ENCODE results near the gene LRFN5. TPM values are rescaled to one million over a fixed set of nuclear protein-coding genes. Genes with fewer than 3 reads are reported as not detected.

The LRFN5 gene
- total and polyA plus RNA-seq, 2 of the 8 experiments (the other 6 are each of a cell fraction or from before 2014, with no cell fraction given) = 0.85 to 4.7 TPM

DNA sequence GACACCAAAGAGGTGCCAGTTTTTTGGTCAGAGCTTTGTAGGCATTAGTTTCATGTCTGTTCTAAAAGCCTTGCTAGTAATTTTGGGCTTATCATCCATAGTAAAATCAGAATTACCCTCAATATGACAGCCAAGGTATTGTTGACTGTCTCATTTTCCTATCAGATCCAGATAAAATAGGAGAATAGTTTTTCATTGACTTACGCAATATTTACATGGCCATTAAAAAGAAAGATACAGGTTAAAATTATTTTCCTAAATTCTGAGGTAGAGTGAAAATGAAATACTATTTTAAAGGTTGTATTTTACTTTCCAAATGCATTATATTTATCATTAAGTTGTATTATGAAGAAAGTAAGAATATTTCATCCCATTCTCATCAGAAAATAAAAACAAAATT, 203.7 kb downstream of the LRFN5 start:
- POLR2A ChIA-PET (ENCODE audit: partially characterized antibody) = no interaction called here
- Histone ChIP-seq H3K27ac (ENCODE audit: low read depth, low read length) (no peak overlapping the region), H3K9me3 (ENCODE audit: insufficient read depth in 2 of 2, low read depth in 1 of 2, low read length in 1 of 2) (no peaks in the 10 kb centered on the region), H3K56ac (replicated peaks; ENCODE audit: insufficient read length, low read depth, low read length) (no peak overlapping the region), H3K27me3 (replicated peaks in 1 of 4; ENCODE audit: control insufficient read depth in 3 of 4, extremely low read depth in 1 of 4, insufficient read depth in 3 of 4, low read length in 3 of 4) (no peaks in the 10 kb centered on the region), H2BK12ac (ENCODE audit: low read depth, low read length) (no peak overlapping the region), H3K36me3 (ENCODE audit: control insufficient read depth in 2 of 4, insufficient read depth in 4 of 4, low read length in 3 of 4) (no peaks in the 10 kb centered on the region), H3K23ac (ENCODE audit: insufficient read length) (no peak overlapping the region), H2BK15ac (ENCODE audit: low read length) (no peak overlapping the region), H3K18ac (ENCODE audit: extremely low read depth, low read length) (no peak overlapping the region), H2BK5ac (ENCODE audit: low read depth, low read length) (no peak overlapping the region), H2AFZ (ENCODE audit: low read length) (no peak overlapping the region), H4K91ac (replicated peaks; ENCODE audit: insufficient read length, low read length) (no peak overlapping the region), H3K4ac (replicated peaks; ENCODE audit: insufficient read length, low read depth, low read length) (no peak overlapping the region), H3K9ac (replicated peaks in 1 of 4; ENCODE audit: extremely low read depth in 1 of 4, low read depth in 3 of 4, low read length in 3 of 4) (no peak overlapping the region), H2BK20ac (ENCODE audit: low read length) (no peak overlapping the region), H3K14ac (ENCODE audit: insufficient read length) (no peak overlapping the region), H3K23me2 (ENCODE audit: low read depth, low read length) (no peaks in the 10 kb centered on the region), H2AK5ac (ENCODE audit: low read depth, low read length) (no peak overlapping the region), H3K4me2 (ENCODE audit: insufficient read depth in 1 of 2, low read depth in 2 of 2, low read length in 2 of 2) (no peak overlapping the region), H3K79me2 (ENCODE audit: control insufficient read depth in 1 of 2, insufficient read depth in 2 of 2, low read length in 2 of 2) (no peaks in the 10 kb centered on the region), H2BK120ac (replicated peaks; ENCODE audit: low read depth, low read length) (no peak overlapping the region), H3K4me3 (ENCODE audit: extremely low read depth in 1 of 4, insufficient read depth in 2 of 4, low read depth in 3 of 4, low read length in 4 of 4) (no peak overlapping the region), H4K20me1 (replicated peaks in 1 of 2; ENCODE audit: control insufficient read depth in 1 of 2, insufficient read depth in 2 of 2, low read length in 2 of 2) (no peaks in the 10 kb centered on the region), H4K5ac (ENCODE audit: insufficient read length, low read depth, low read length) (no peak overlapping the region), H4K8ac (ENCODE audit: extremely low read depth, insufficient read depth, low read length) (no peak overlapping the region), H3K79me1 (ENCODE audit: low read depth, low read length) (no peaks in the 10 kb centered on the region), H3K4me1 (replicated peaks in 1 of 4; ENCODE audit: control insufficient read depth in 3 of 4, insufficient read depth in 4 of 4, low read length in 3 of 4) (no peaks in the 10 kb centered on the region)
- DNase-seq (ENCODE audit: low read depth in 1 of 2, low spot score in 2 of 2) = no peak
- FAIRE-seq = no peak
- TF ChIP-seq CEBPB (IDR thresholded peaks at IDR 0.05; ENCODE audit: low read depth, low read length) = peak; percentile 7; the same call in 1 of the 2 replicates
- no peak for TF ChIP-seq CTBP2 (IDR thresholded peaks at IDR 0.05; ENCODE audit: borderline replicate concordance, insufficient read depth, insufficient read length, low read length)
- no peak for TF ChIP-seq NRF1 (IDR thresholded peaks at IDR 0.05; ENCODE audit: low read depth, low read length)
- CTCF ChIA-PET (ENCODE audit: partially characterized antibody) = no interaction called here
- 92% methylated on average over 1 of the region's 1 CpG; no CpG with 5 or more reads in 1 of the 2 experiments for WGBS, 2 experiments (ENCODE audit: extremely low coverage in 1 of 2, insufficient coverage in 1 of 2, insufficient read length in 1 of 2, insufficient replicate concordance in 2 of 2, low coverage in 1 of 2, low lambda C conversion rate in 2 of 2, missing lambda C conversion rate in 1 of 2)

Data from H1 (cell line).